ENCODE results near the gene NDUFS2.

GRCh38 chr1:161250829-161251228 lies 48.7 kb downstream of the NDUFS2 start:
- TF ChIP-seq CTCF (IDR thresholded peaks at IDR 0.05) (no peak), POLR2A (IDR thresholded peaks at IDR 0.05) (no peak)
